Activated T-helper 1 cell treated with anti-CD3 and anti-CD28 coated beads, Interleukin-12 subunit alpha, Interleukin-12 subunit beta, Interleukin-2, Interleukin-4 antibody, amounts not matched to agents 30 ng/mL and 10 ng/mL and 1 ng/mL, durations not matched to agents 14 hours and 24 hours and 36 hours (primary cell): ENCODE data around the gene HNF1A. TPM values are rescaled to one million over a fixed set of nuclear protein-coding genes. Genes with fewer than 3 reads are reported as not detected.

Experiments used
- DNase-seq: peaks from one replicate; pipeline ENCODE4 v3.0.0; 2021; ENCODE audit warnings: low spot score
- H3K27ac Mint-ChIP-seq: one replicate; pipeline ENCODE4 v1.8.0; 2021; ENCODE audit warnings: mild to moderate bottlenecking, mixed read lengths
- H3K27me3 Mint-ChIP-seq: one replicate; pipeline ENCODE4 v1.8.0; 2022; ENCODE audit warnings: mild to moderate bottlenecking, moderate library complexity, mixed read lengths; ENCODE audit not compliant: insufficient read depth
- H3K36me3 Mint-ChIP-seq: one replicate; pipeline ENCODE4 v1.8.0; 2021; ENCODE audit warnings: low read depth, mixed read lengths
- H3K4me1 Mint-ChIP-seq: one replicate; pipeline ENCODE4 v1.8.0; 2021; ENCODE audit warnings: low read depth, mixed read lengths
- H3K4me3 Mint-ChIP-seq: one replicate; pipeline ENCODE4 v1.8.0; 2021; ENCODE audit warnings: mild to moderate bottlenecking, moderate library complexity, mixed read lengths
- H3K9me3 Mint-ChIP-seq: one replicate; pipeline ENCODE4 v1.8.0; 2021; ENCODE audit warnings: mixed read lengths
- intact Hi-C: fragments of 100-400 bp; cut with micrococcal nuclease; formaldehyde crosslinking; loops from one replicate; pipeline ENCODE4 v1.15.1; 2024
- total RNA-seq: library from RNA; stranded (reverse); gene quantifications from 2 replicates; pipeline ENCODE4 v1.2.3, GENCODE V29; 2022

The HNF1A gene
- total RNA-seq, 1 donor from 2014 or later: not detected

DNA sequence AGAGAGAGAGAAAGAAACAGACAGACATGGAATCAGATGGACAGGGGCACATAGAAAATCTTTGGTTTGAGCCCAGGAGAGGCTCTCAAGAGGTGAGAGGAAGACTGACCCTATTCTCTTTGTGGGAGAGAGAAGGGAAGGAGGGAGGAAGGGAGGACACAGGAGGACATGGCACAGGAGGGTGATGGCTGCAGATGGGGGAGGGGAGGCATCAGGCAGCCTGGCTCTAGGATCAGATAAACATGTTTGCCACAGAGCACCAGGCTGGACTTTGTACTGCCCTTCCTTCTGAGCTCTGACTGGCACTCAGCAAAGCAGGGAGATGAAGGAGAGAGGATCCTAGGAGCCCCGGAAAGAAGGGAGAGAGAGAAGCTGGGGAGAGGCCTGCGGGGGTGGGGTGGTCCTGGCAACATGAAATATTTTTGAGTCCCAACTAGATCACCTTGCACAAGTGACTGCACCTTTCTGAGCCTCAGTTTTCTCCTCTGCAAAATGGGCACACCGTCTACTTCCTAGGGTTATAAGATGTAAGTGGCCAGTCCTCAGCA lies 6.1 kb downstream of the HNF1A start:
- Mint-ChIP-seq H3K4me3 (no peak overlapping the region), H3K4me1 (no peaks in the 10 kb centered on the region), H3K9me3 (no peaks in the 10 kb centered on the region), H3K27me3 (peaks cover 5% of the 10 kb centered on the region), H3K36me3 (no peaks in the 10 kb centered on the region), H3K27ac (no peak overlapping the region)
- intact Hi-C loops: no loop called here
- DNase-seq: no peak

DNA sequence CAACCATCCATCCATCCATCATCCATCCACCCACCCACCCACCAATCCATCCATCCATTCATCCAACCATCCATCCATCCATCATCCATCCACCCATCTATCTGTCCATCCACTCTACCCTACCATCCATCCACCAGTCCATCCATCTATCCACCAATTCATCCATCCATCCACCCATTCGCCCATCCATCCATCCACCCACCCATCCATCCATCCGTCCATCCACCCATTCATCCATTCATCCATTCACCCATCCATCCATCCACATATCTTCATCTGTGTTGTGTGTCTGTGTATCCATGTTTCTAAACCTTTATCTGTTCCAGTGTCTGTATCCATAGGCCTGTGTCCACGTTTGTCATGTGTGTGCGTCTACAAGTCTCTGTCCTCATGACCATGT lies 9.9 kb downstream of the HNF1A start:
- H3K9me3 Mint-ChIP-seq: no peaks in the 10 kb centered on the region
- H3K27me3 Mint-ChIP-seq: peaks cover 10% of the 10 kb centered on the region
- H3K36me3 Mint-ChIP-seq: no peaks in the 10 kb centered on the region
- no peak for DNase-seq
- no peak overlapping the region for H3K4me3 Mint-ChIP-seq
- H3K4me1 Mint-ChIP-seq: no peaks in the 10 kb centered on the region
- no peak overlapping the region for H3K27ac Mint-ChIP-seq
- intact Hi-C loops: no loop called here

DNA sequence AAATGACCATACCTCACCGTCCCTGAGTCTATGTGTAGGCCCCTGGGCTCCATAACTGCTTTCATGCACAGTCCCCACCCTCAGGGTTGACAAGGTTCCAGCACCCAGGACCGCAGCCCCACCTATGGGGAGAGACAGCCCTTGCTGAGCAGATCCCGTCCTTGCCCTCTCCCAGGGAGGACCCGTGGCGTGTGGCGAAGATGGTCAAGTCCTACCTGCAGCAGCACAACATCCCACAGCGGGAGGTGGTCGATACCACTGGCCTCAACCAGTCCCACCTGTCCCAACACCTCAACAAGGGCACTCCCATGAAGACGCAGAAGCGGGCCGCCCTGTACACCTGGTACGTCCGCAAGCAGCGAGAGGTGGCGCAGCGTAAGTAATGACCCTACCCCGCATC lies 10.3 kb downstream of the HNF1A start:
- H3K27me3 Mint-ChIP-seq: peaks cover 10% of the 10 kb centered on the region
- H3K9me3 Mint-ChIP-seq: no peaks in the 10 kb centered on the region
- intact Hi-C loops: no loop called here
- H3K27ac Mint-ChIP-seq: no peak overlapping the region
- DNase-seq: no peak
- no peaks in the 10 kb centered on the region for H3K4me1 Mint-ChIP-seq
- H3K4me3 Mint-ChIP-seq: no peak overlapping the region
- no peaks in the 10 kb centered on the region for H3K36me3 Mint-ChIP-seq

DNA sequence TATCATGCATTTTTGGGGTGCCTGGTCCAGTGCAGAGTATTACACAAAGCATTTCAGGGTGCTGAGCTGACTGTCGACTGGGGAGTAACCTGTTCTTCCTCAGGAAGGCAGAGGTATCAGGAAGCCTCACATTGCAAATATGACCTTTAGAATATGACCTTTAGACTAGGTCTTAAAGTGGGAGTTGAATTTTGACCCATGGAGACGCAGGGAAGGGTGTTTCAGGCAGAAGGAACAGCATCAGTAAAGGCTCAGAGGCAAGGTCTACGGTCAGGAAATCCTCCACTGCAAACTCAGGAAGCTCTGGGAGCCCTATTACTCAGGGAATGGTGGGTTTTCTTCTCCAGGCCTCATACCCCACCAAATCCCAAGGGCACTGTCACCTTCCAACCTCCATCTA lies 11.3 kb downstream of the HNF1A start:
- H3K27ac Mint-ChIP-seq: no peak overlapping the region
- no peaks in the 10 kb centered on the region for H3K4me1 Mint-ChIP-seq
- no peaks in the 10 kb centered on the region for H3K36me3 Mint-ChIP-seq
- H3K9me3 Mint-ChIP-seq: no peaks in the 10 kb centered on the region
- no peak for DNase-seq
- H3K4me3 Mint-ChIP-seq: no peak overlapping the region
- H3K27me3 Mint-ChIP-seq: peaks cover 10% of the 10 kb centered on the region
- intact Hi-C loops: no loop called here

DNA sequence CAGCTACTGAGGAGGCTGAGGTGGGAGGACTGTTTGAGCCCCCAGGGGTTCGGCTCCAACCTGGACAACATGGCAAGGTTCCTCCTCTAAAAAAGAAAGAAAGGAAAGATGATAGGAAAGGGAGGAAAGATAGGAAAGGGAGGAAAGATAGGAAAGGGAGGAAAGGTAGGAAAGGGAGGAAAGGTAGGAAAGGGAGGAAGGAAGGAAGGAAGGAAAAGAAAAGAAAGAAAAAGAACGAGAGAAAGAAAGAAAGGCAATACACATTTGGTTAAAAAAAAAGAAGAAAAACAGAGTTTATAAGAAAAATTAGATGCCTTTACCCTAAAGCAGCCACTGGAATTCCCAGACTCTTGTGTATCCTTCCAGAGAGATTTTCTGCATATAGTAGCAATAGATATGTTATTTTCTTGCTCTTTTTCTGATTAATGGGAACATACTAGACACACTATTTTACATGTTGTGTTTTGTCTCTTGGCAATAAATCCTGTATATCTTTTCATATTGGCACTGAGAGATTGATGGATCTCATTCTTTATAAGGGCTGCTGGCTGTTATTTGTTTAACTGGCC lies 12.2 kb downstream of the HNF1A start:
- H3K9me3 Mint-ChIP-seq: no peaks in the 10 kb centered on the region
- DNase-seq: no peak
- no peaks in the 10 kb centered on the region for H3K4me1 Mint-ChIP-seq

DNA sequence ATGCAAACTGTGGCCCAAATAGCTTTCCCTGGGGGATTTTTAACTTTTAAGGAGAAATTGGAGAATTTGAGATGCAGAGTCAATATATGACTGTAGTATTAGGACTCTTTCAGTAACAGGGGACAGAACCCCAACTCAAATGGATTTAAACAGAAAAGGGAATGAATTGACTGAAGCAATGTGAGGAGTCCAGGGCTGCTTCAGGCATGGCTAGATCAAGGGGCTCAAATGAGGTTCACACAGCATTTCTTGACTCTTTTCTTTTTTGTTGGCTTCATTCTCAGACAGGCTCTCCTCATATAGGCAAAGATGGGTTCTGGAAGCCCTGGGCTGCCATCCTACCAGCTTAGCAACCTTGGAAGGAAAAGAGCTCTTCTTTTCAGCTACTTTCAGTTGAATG lies 13.6 kb downstream of the HNF1A start:
- no peaks in the 10 kb centered on the region for H3K36me3 Mint-ChIP-seq
- H3K27me3 Mint-ChIP-seq: peaks cover 12% of the 10 kb centered on the region
- no peak overlapping the region for H3K27ac Mint-ChIP-seq
- intact Hi-C loops: no loop called here
- H3K9me3 Mint-ChIP-seq: no peaks in the 10 kb centered on the region
- H3K4me1 Mint-ChIP-seq: no peaks in the 10 kb centered on the region
- H3K4me3 Mint-ChIP-seq: no peak overlapping the region
- DNase-seq: no peak

More for the DNA sequence above, 12.2 kb downstream of the HNF1A start:
- Mint-ChIP-seq H3K27me3 (peaks cover 12% of the 10 kb centered on the region), H3K4me3 (no peak overlapping the region), H3K36me3 (no peaks in the 10 kb centered on the region), H3K27ac (no peak overlapping the region)
- intact Hi-C loops: no loop called here

DNA sequence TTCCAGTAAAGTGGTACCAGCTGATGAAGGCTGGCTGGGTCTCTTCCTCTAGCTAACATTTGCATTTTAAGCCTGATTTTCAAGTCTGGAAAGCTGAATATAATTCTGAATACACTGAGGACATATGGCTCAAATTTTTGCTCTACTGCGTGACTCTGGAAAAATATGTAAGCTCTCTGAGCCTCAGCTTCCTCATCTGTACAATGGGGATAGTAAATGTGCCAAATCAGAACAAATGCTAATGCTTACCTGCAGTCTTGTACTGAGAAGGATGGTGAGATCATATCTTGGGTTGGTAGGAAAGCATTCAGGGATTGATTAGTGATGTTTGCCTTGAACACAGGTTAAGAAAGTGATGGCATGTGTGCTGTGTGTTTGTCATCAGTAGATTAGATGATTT lies 14.6 kb downstream of the HNF1A start:
- no peaks in the 10 kb centered on the region for H3K36me3 Mint-ChIP-seq
- DNase-seq: no peak
- no peaks in the 10 kb centered on the region for H3K9me3 Mint-ChIP-seq

DNA sequence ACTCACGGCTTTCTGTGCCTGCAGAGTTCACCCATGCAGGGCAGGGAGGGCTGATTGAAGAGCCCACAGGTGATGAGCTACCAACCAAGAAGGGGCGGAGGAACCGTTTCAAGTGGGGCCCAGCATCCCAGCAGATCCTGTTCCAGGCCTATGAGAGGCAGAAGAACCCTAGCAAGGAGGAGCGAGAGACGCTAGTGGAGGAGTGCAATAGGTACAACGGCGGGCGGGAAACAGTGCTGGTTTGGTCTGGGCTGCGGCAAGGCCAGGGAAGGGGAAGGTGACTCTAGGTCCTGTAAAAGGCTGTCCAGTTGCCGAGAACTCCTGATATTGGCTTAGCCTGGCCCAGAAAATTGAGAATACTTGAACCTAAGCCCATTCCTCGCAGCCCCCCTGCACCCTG lies 15.2 kb downstream of the HNF1A start:
- no peaks in the 10 kb centered on the region for H3K4me1 Mint-ChIP-seq
- H3K27ac Mint-ChIP-seq: no peak overlapping the region
- H3K36me3 Mint-ChIP-seq: no peaks in the 10 kb centered on the region
- H3K27me3 Mint-ChIP-seq: peaks cover 9% of the 10 kb centered on the region
- H3K9me3 Mint-ChIP-seq: no peaks in the 10 kb centered on the region
- intact Hi-C loops: no loop called here
- H3K4me3 Mint-ChIP-seq: no peak overlapping the region
- DNase-seq: no peak

More for the DNA sequence above, 14.6 kb downstream of the HNF1A start:
- no peaks in the 10 kb centered on the region for H3K4me1 Mint-ChIP-seq
- intact Hi-C loops: no loop called here
- H3K4me3 Mint-ChIP-seq: no peak overlapping the region
- no peak overlapping the region for H3K27ac Mint-ChIP-seq
- peaks cover 12% of the 10 kb centered on the region for H3K27me3 Mint-ChIP-seq

DNA sequence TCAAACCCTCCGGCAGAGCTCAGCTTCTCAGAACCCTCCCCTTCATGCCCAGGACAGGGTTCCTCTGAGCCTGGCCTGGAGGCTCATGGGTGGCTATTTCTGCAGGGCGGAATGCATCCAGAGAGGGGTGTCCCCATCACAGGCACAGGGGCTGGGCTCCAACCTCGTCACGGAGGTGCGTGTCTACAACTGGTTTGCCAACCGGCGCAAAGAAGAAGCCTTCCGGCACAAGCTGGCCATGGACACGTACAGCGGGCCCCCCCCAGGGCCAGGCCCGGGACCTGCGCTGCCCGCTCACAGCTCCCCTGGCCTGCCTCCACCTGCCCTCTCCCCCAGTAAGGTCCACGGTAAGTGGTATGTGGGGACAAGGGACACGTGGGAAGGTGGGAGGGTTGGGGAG lies 15.7 kb downstream of the HNF1A start:
- peaks cover 9% of the 10 kb centered on the region for H3K27me3 Mint-ChIP-seq
- intact Hi-C loops: no loop called here
- H3K9me3 Mint-ChIP-seq: no peaks in the 10 kb centered on the region
- no peaks in the 10 kb centered on the region for H3K4me1 Mint-ChIP-seq
- H3K27ac Mint-ChIP-seq: no peak overlapping the region
- no peaks in the 10 kb centered on the region for H3K36me3 Mint-ChIP-seq
- DNase-seq: no peak
- H3K4me3 Mint-ChIP-seq: no peak overlapping the region

DNA sequence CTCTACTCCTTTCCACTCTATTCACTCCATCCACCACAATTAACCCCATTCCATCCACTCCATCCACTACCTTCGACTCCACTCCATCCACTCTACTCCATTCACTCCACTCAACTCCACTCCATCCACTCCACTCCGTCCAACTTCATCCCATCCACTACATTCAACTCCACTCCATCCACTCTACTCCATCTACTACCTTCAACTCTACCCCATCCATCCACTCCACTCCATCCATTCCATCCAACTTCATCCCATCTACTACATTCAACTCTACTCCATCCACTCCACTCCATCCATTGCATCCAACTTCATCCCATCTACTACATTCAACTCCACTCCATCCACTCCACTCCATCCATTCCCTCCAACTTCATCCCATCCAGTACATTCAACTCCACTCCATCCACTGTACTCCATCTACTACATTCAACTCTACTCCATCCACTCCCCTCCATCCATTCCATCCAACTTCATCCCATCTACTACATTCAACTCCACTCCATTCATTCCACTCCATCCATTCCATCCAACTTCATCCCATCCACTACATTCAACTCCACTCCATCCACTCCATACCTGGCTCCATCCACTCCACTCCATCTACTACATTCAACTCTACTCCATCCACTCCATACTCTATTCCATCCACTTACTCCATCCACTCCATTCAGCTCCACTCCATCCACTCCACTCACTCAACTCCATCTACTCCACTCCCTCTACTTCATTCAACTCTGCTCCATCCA lies 16.4 kb downstream of the HNF1A start:
- H3K36me3 Mint-ChIP-seq: peaks cover 1% of the 10 kb centered on the region

DNA sequence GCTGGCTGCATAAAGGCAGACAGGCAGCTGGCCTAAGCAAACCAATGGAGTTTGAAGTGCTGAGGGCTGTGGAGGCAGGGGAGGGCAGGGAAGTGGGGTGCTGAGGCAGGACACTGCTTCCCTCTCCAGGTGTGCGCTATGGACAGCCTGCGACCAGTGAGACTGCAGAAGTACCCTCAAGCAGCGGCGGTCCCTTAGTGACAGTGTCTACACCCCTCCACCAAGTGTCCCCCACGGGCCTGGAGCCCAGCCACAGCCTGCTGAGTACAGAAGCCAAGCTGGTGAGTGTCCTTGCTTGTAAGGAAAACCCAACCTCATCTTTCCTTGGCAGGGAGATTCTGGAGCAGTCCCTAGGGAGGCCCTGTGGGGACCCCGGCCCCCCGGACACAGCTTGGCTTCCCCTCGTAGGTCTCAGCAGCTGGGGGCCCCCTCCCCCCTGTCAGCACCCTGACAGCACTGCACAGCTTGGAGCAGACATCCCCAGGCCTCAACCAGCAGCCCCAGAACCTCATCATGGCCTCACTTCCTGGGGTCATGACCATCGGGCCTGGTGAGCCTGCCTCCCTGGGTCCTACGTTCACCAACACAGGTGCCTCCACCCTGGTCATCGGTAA lies 17.9 kb downstream of the HNF1A start:
- Mint-ChIP-seq H3K4me3 (no peak overlapping the region), H3K9me3 (no peaks in the 10 kb centered on the region), H3K27ac (no peak overlapping the region), H3K27me3 (peaks cover 3% of the 10 kb centered on the region), H3K36me3 (peaks cover 1% of the 10 kb centered on the region), H3K4me1 (no peaks in the 10 kb centered on the region)
- DNase-seq: no peak
- intact Hi-C loops: no loop called here

More for the DNA sequence above, 16.4 kb downstream of the HNF1A start:
- H3K27me3 Mint-ChIP-seq: peaks cover 7% of the 10 kb centered on the region
- no peak overlapping the region for H3K27ac Mint-ChIP-seq
- intact Hi-C loops: no loop called here
- no peaks in the 10 kb centered on the region for H3K9me3 Mint-ChIP-seq
- H3K4me1 Mint-ChIP-seq: no peaks in the 10 kb centered on the region
- DNase-seq: no peak
- H3K4me3 Mint-ChIP-seq: no peak overlapping the region

DNA sequence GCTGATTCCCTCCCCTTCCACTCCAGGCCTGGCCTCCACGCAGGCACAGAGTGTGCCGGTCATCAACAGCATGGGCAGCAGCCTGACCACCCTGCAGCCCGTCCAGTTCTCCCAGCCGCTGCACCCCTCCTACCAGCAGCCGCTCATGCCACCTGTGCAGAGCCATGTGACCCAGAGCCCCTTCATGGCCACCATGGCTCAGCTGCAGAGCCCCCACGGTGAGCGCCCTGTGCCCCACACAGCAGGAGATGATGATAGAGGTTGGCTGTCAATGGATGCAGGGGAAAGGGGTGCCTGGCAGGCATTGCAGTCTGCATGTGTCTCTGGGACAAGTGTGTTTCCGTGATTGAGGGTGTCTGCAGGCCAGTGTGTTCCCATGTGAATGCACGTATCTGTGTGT lies 19.1 kb downstream of the HNF1A start:
- intact Hi-C loops: no loop called here
- no peaks in the 10 kb centered on the region for H3K4me1 Mint-ChIP-seq
- no peaks in the 10 kb centered on the region for H3K9me3 Mint-ChIP-seq
- DNase-seq: no peak
- peaks cover 2% of the 10 kb centered on the region for H3K27me3 Mint-ChIP-seq
- H3K27ac Mint-ChIP-seq: no peak overlapping the region
- peaks cover 1% of the 10 kb centered on the region for H3K36me3 Mint-ChIP-seq
- no peak overlapping the region for H3K4me3 Mint-ChIP-seq

DNA sequence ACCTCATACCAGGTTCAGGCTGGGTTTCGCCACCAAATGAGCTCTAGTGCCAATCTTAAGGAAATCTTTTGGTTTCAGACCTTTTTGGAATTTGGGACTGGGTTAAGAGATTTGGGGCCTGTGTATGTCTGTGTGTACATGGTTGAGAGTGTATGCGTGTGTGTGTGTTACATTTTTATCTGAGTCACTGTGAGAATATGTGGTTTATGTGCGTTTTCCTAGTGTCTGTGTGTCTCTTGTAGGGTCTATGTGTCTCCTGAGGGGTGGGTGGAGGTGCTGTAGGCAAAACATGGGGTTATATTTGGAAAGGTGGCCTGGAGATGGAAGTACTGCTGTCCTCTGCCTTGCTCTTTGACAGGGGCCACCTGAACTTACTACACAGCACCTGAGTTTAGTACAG lies 20.1 kb downstream of the HNF1A start:
- H3K27me3 Mint-ChIP-seq: peaks cover 2% of the 10 kb centered on the region
- DNase-seq: no peak
- H3K9me3 Mint-ChIP-seq: no peaks in the 10 kb centered on the region
- peaks cover 5% of the 10 kb centered on the region for H3K36me3 Mint-ChIP-seq
- no peaks in the 10 kb centered on the region for H3K4me1 Mint-ChIP-seq
- intact Hi-C loops: no loop called here
- H3K4me3 Mint-ChIP-seq: no peak overlapping the region
- no peak overlapping the region for H3K27ac Mint-ChIP-seq
